Spleen (tissue), 11 donors: Measurements from ENCODE around the gene FEM1B. TPM values are rescaled to one million over a fixed set of nuclear protein-coding genes. Genes with fewer than 3 reads are reported as not detected.

Source experiments
- DNase-seq: peaks from one replicate; pipeline ENCODE4 v3.0.0-alpha.2; 2020
- H3K27ac ChIP-seq, 8 donors: fragments of 200-600 bp; sonication (generic) in 7 of 8; 1 replicate in 4 of 8; 2 replicates in 4 of 8; pipeline versions ENCODE4 v1.5.0 to v1.8.0; 2016 to 2021; ENCODE audit warnings: inconsistent platforms in 4 of 8, mild to moderate bottlenecking in 4 of 8, moderate library complexity in 1 of 8
- H3K27me3 ChIP-seq, 7 donors: fragments of 200-600 bp; sonication (generic) in 6 of 7; replicated peaks in 1 of 7; 1 replicate in 4 of 7; 2 replicates in 3 of 7; pipeline versions ENCODE4 v1.5.0 to v1.8.0; 2016 to 2021; ENCODE audit warnings: inconsistent platforms in 3 of 7, mild to moderate bottlenecking in 1 of 7
- H3K36me3 ChIP-seq, 6 donors: fragments of 200-600 bp; sonication (generic) in 5 of 6; 1 replicate in 4 of 6; 2 replicates in 2 of 6; pipeline versions ENCODE4 v1.5.0 to v1.8.0; 2016 to 2021; ENCODE audit warnings: inconsistent platforms in 2 of 6
- H3K4me1 ChIP-seq, 6 donors: fragments of 200-600 bp; sonication (generic) in 5 of 6; 1 replicate in 3 of 6; 2 replicates in 3 of 6; pipeline versions ENCODE4 v1.5.0 to v1.8.0; 2016 to 2021; ENCODE audit warnings: inconsistent platforms in 3 of 6
- H3K4me3 ChIP-seq, 8 donors: fragments of 200-600 bp; sonication (generic) in 7 of 8; 1 replicate in 4 of 8; 2 replicates in 4 of 8; pipeline versions ENCODE4 v1.5.0 to v1.8.0; 2016 to 2021; ENCODE audit warnings: inconsistent platforms in 4 of 8, mild to moderate bottlenecking in 4 of 8, moderate library complexity in 2 of 8
- H3K9me3 ChIP-seq, 8 donors: fragments of 200-600 bp; sonication (generic) in 7 of 8; 1 replicate in 4 of 8; 2 replicates in 4 of 8; pipeline versions ENCODE4 v1.5.0 to v1.8.0; 2016 to 2021; ENCODE audit warnings: inconsistent platforms in 4 of 8
- POLR2A ChIP-seq, 3 donors: fragments of 450-650 bp; IDR thresholded peaks; one replicate each; pipeline ENCODE4 v1.5.1; 2017; ENCODE audit warnings: antibody characterized with exemption in 3 of 3, mild to moderate bottlenecking in 1 of 3
- POLR2AphosphoS5 ChIP-seq, 3 donors: sonication (generic); formaldehyde crosslinking; IDR thresholded peaks; one replicate each; pipeline ENCODE4 v1.5.1; 2017; ENCODE audit warnings: antibody characterized with exemption in 3 of 3
- WGBS, 5 donors: extraction: QIAGEN DNeasy Blood & Tissue Kit in 3 of 5; methylation state at CpG; one replicate each; pipeline versions ENCODE4 v1.1.5 to v1.1.7; 2013 to 2018; 5-methylcytosine and 5-hydroxymethylcytosine counted together
- intact Hi-C: fragments of 100-400 bp; cut with DNase I; formaldehyde crosslinking; loops from one replicate; pipeline ENCODE4 v1.15.0; 2023; ENCODE audit warnings: low total_unique reads
- polyA plus RNA-seq, 3 donors: library from polyadenylated mRNA; stranded (reverse); fragments of 200-250 nt; gene quantifications; one replicate each; pipeline ENCODE4 v1.2.1, GENCODE V29; 2013
- total RNA-seq, 7 donors: library from RNA; depleted of rRNA in 3 of 7; stranded (reverse); fragments of >200 nt in 3 of 7; fragmentation: NEBNext Ultra II Directional in 4 of 7; extraction: Animal tissue kit (Norgen Biotek cat#: 25700) in 4 of 7; gene quantifications; one replicate each; pipeline versions ENCODE4 v1.1.0 to v1.2.1, GENCODE V29; 2016 to 2021
- TF ChIP-seq, protein P1 (sequence below), 11 experiments: fragments of 200-600 bp in 7 of 11; fragments of 450-650 bp in 4 of 11; sonication (generic) in 4 of 11; IDR thresholded peaks in 8 of 11; conservative IDR thresholded peaks in 3 of 11; 1 replicate in 7 of 11; 2 replicates in 4 of 11; pipeline versions ENCODE4 v1.4.0 to v1.8.0; 2016 to 2021; ENCODE audit warnings: antibody characterized with exemption in 11 of 11, inconsistent platforms in 4 of 11, mild to moderate bottlenecking in 1 of 11
- donor health status: healthy with polysubstance abuse.
- donor health status: DM: no; HTN: no; CAD: no; lungs with moderate emphysema.
- donor health status: DM: no; HTN: no; CAD: no.
- donor health status: Bipolar disorder and iron deficiency.
- donor health status: healthy.
- donor health status: DM: no; HTN: no; CAD: no.
- donor health status: DM: yes; HTN: yes; CAD: no.

Gene FEM1B
- total and polyA plus RNA-seq, 10 donors, result 6.2 to 63.5 (median 44.9) TPM

DNA sequence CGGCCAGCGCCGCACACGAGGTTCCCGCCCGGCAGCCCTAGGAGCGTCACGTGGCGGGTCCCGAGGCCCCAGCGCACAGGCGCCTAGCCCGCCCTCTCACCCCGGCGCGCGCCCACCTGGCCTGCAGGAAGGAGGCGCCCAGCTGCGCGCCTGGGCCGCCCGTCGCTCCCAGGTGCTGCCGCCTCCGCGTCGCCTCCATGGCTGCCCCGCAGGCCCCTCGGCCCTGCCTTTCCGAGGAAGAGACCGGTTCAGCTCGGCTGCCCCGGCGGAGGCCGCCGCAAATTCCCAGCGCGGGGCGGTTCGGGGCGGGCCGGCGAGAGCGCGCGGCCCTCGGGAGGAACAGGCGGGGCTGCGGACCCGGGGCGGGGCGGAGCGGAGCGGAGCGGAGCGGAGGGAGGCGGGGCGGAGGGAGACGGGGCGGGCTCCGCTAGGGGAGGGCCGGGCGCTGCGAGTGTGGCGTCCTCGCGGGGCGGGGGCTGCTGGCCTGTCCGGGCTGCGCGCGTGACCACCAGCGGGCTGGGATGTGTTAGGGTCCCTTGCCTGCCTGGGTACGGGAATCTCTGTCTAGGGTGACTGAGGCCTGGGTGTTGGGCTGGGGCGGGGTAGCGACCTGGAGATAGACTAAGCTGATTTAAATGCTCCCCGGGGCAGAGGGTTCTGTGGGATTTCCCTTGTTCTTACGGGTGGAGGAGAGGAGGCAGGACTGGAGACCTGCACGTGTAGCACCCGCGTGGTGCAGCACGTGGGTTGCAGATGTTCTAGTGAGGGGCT is 48.0 kb upstream of the FEM1B start, which contains the start of gene CLN6:
TSS of gene CLN6 (minus strand) at position 343 of the 771 bp plus-strand sequence. CDS start at position 199, 144 bp downstream.
- H3K9me3 ChIP-seq, result no peaks in the 10 kb centered on the region
- peak within 1 kb of the TSS; percentile 81 to 96 (median 92) for H3K4me3 ChIP-seq
- no peaks in the 10 kb centered on the region for H3K27me3 ChIP-seq
- intact Hi-C loops, result loop anchor here (10.0 kb wide), 1 partner anchor 55 kb away; no protein-coding TSS in a partner anchor
- peaks cover 13 to 77% (median 35%) of the 10 kb centered on the region in 6 donors for H3K4me1 ChIP-seq
- TF ChIP-seq, protein P1, sequence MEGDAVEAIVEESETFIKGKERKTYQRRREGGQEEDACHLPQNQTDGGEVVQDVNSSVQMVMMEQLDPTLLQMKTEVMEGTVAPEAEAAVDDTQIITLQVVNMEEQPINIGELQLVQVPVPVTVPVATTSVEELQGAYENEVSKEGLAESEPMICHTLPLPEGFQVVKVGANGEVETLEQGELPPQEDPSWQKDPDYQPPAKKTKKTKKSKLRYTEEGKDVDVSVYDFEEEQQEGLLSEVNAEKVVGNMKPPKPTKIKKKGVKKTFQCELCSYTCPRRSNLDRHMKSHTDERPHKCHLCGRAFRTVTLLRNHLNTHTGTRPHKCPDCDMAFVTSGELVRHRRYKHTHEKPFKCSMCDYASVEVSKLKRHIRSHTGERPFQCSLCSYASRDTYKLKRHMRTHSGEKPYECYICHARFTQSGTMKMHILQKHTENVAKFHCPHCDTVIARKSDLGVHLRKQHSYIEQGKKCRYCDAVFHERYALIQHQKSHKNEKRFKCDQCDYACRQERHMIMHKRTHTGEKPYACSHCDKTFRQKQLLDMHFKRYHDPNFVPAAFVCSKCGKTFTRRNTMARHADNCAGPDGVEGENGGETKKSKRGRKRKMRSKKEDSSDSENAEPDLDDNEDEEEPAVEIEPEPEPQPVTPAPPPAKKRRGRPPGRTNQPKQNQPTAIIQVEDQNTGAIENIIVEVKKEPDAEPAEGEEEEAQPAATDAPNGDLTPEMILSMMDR (IDR thresholded peaks at IDR 0.05 in 8 of 11, conservative IDR thresholded peaks at IDR 0.05 in 3 of 11), result no peak
- TF ChIP-seq POLR2A (IDR thresholded peaks at IDR 0.05) (peak in 1 of 3 donors; percentile 21), POLR2AphosphoS5 (IDR thresholded peaks at IDR 0.05) (peak; percentile 71 to 79 (median 76))
- peak within 1 kb of the TSS; percentile 43 to 93 (median 86) for H3K27ac ChIP-seq
- 0 to 1% (median 1%) methylated on average over 18 to 82 of the region's 82 CpGs for WGBS, 5 donors
- DNase-seq, result peak; percentile 96
- H3K36me3 ChIP-seq, result no peaks in the 10 kb centered on the region

- H3K4me1 ChIP-seq, result peaks cover 13 to 68% (median 27%) of the 10 kb centered on the region in 6 donors
- H3K27ac ChIP-seq, result peak overlapping the region in 6 of 8 donors; percentile 83 to 93 (median 88)
- intact Hi-C loops, result loop anchor here (10.0 kb wide), 1 partner anchor 56 kb away; no protein-coding TSS in a partner anchor
- no peaks in the 10 kb centered on the region for H3K36me3 ChIP-seq
- no peak for TF ChIP-seq POLR2AphosphoS5 (IDR thresholded peaks at IDR 0.05)
- TF ChIP-seq, protein P1 (IDR thresholded peaks at IDR 0.05 in 8 of 11, conservative IDR thresholded peaks at IDR 0.05 in 3 of 11), result no peak
- DNase-seq, result no peak
- no peaks in the 10 kb centered on the region for H3K27me3 ChIP-seq
- H3K9me3 ChIP-seq, result no peaks in the 10 kb centered on the region
- 54 to 60% (median 56%) methylated on average over 20 of the region's 20 CpGs for WGBS, 5 donors
- H3K4me3 ChIP-seq, result peak overlapping the region; percentile 81 to 96 (median 92)
Measured at GRCh38 chr15:68230157-68231100, 47.1 kb upstream of the FEM1B start.

DNA sequence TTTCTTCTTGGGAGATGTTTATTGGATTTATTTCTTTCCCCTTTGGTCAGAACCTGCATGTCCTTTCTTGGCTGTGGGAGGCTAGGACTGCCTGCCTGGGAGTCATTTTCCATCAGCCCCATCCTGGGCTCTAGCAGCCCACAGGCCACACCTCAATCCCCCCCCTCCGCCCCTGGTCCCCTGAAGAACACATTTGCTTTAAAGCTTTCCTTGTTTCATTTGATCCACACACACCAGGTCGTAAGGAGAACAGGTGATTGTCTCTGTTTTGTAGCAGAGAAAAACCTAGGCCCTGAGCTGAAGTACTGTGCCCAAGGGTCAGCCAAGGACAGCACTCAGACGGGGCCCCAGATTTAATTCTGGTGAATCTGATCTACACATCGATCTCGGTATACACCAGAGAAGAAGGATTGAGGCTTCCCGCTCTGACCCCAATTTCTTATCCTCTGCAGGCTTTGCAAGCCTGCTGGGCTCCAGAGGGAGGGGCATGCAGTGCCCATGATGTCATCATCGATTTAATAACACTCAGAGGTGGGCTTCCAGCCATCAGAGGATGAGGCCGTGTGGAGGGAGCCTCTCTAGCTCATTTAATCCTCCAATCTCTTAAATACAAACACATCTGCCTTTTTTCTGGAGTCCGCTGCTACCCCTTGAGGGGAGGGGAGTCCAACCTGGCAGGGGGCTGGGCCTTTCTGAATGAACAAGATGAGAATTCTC is 46.3 kb upstream of the FEM1B start:
- no peaks in the 10 kb centered on the region for H3K27me3 ChIP-seq
- 89 to 96% (median 90%) methylated on average over 9 of the region's 9 CpGs for WGBS, 5 donors
- no peaks in the 10 kb centered on the region for H3K9me3 ChIP-seq
- H3K27ac ChIP-seq, result no peak overlapping the region
- H3K36me3 ChIP-seq, result no peaks in the 10 kb centered on the region
- no peak for TF ChIP-seq POLR2A (IDR thresholded peaks at IDR 0.05)
- TF ChIP-seq POLR2AphosphoS5 (IDR thresholded peaks at IDR 0.05), result no peak
- TF ChIP-seq, protein P1 (IDR thresholded peaks at IDR 0.05 in 8 of 11, conservative IDR thresholded peaks at IDR 0.05 in 3 of 11), result no peak
- H3K4me3 ChIP-seq, result peak overlapping the region in 1 of 8 donors; percentile 95
- no peak for DNase-seq
- peaks cover 13 to 60% (median 24%) of the 10 kb centered on the region in 6 donors for H3K4me1 ChIP-seq
- intact Hi-C loops, result loop anchor here (10.0 kb wide), 1 partner anchor 56 kb away; no protein-coding TSS in a partner anchor
